ENCODE results near the gene STK26. TPM values are rescaled to one million over a fixed set of nuclear protein-coding genes. Genes with fewer than 3 reads are reported as not detected.

The STK26 gene
- polyA plus RNA-seq, 1 donor from 2014 or later, result 8.8 TPM

- Histone ChIP-seq H3F3A (ENCODE audit: insufficient read depth, low read length, poor library complexity, severe bottlenecking) (no peaks in the 10 kb centered on the region), H3K9me2 (ENCODE audit: insufficient read depth, low read length) (no peaks in the 10 kb centered on the region), H3K79me2 (replicated peaks; ENCODE audit: insufficient read depth, low read length) (no peaks in the 10 kb centered on the region), H2AFZ (ENCODE audit: low read depth, low read length) (no peak overlapping the region), H3K27me3 (ENCODE audit: insufficient read depth, low read depth, low read length) (no peaks in the 10 kb centered on the region), H3K36me3 (ENCODE audit: insufficient read depth, low read length) (no peaks in the 10 kb centered on the region), H3K9ac (ENCODE audit: low read length) (no peak overlapping the region), H3K27ac (ENCODE audit: low read length) (no peak overlapping the region), H3K9me3 (ENCODE audit: low read length) (no peaks in the 10 kb centered on the region), H3K4me2 (ENCODE audit: low read length) (no peak overlapping the region), H3K4me3 (ENCODE audit: low read length) (no peak overlapping the region), H4K20me1 (ENCODE audit: insufficient read depth) (no peaks in the 10 kb centered on the region)
- no peak for TF ChIP-seq RAD21 (conservative IDR thresholded peaks at IDR 0.05)
- no peak for TF ChIP-seq MXI1 (conservative IDR thresholded peaks at IDR 0.05; ENCODE audit: poor library complexity, severe bottlenecking)
- no peak for TF ChIP-seq CTCF (IDR thresholded peaks at IDR 0.05; ENCODE audit: poor library complexity, severe bottlenecking)
- TF ChIP-seq REST (IDR thresholded peaks at IDR 0.05; ENCODE audit: borderline replicate concordance), result no peak
- TF ChIP-seq EP300 (conservative IDR thresholded peaks at IDR 0.05; ENCODE audit: poor library complexity, severe bottlenecking), result no peak
- TF ChIP-seq EZH2 (IDR thresholded peaks at IDR 0.05; ENCODE audit: borderline replicate concordance, insufficient read depth, low read length, poor library complexity, severe bottlenecking), result no peak
- no peak for TF ChIP-seq SMC3 (conservative IDR thresholded peaks at IDR 0.05; ENCODE audit: poor library complexity)
- TF ChIP-seq POLR2AphosphoS5 (IDR thresholded peaks at IDR 0.05), result no peak
- TF ChIP-seq TAF1 (IDR thresholded peaks at IDR 0.05; ENCODE audit: low read depth), result no peak
These were observed 62.7 kb downstream of the STK26 start for GRCh38 chrX:132085786-132086185.

GRCh38 chrX:132086672-132087071 lies 63.6 kb downstream of the STK26 start:
- Histone ChIP-seq H3K9ac (ENCODE audit: low read length) (no peak overlapping the region), H3K9me3 (ENCODE audit: low read length) (no peaks in the 10 kb centered on the region), H3K9me2 (ENCODE audit: insufficient read depth, low read length) (no peaks in the 10 kb centered on the region), H4K20me1 (ENCODE audit: insufficient read depth) (no peaks in the 10 kb centered on the region), H3K36me3 (ENCODE audit: insufficient read depth, low read length) (no peaks in the 10 kb centered on the region), H3K27me3 (ENCODE audit: insufficient read depth, low read depth, low read length) (no peaks in the 10 kb centered on the region), H2AFZ (ENCODE audit: low read depth, low read length) (no peak overlapping the region), H3K4me2 (ENCODE audit: low read length) (no peak overlapping the region), H3K4me3 (ENCODE audit: low read length) (no peak overlapping the region), H3F3A (ENCODE audit: insufficient read depth, low read length, poor library complexity, severe bottlenecking) (no peaks in the 10 kb centered on the region), H3K79me2 (replicated peaks; ENCODE audit: insufficient read depth, low read length) (no peaks in the 10 kb centered on the region), H3K27ac (ENCODE audit: low read length) (no peak overlapping the region)
- TF ChIP-seq SMC3 (conservative IDR thresholded peaks at IDR 0.05; ENCODE audit: poor library complexity) (no peak), POLR2AphosphoS5 (IDR thresholded peaks at IDR 0.05) (no peak), TAF1 (IDR thresholded peaks at IDR 0.05; ENCODE audit: low read depth) (no peak), RAD21 (conservative IDR thresholded peaks at IDR 0.05) (no peak), EP300 (conservative IDR thresholded peaks at IDR 0.05; ENCODE audit: poor library complexity, severe bottlenecking) (no peak), MXI1 (conservative IDR thresholded peaks at IDR 0.05; ENCODE audit: poor library complexity, severe bottlenecking) (no peak), REST (IDR thresholded peaks at IDR 0.05; ENCODE audit: borderline replicate concordance) (no peak), EZH2 (IDR thresholded peaks at IDR 0.05; ENCODE audit: borderline replicate concordance, insufficient read depth, low read length, poor library complexity, severe bottlenecking) (no peak), CTCF (IDR thresholded peaks at IDR 0.05; ENCODE audit: poor library complexity, severe bottlenecking) (no peak)
